Stimulated activated CD4-positive, alpha-beta T cell treated with anti-CD3 and anti-CD28 coated beads, Interleukin-1b, Interleukin-23, amount 100 ng/mL, for 24 hours (primary cell): ENCODE results near the gene ARMH3.

Experiments used
- DNase-seq, 4 experiments: peaks; one replicate each; pipeline ENCODE4 v3.0.0-alpha.2; 2020; ENCODE audit warnings: low read depth in 4 of 4, low spot score in 1 of 4

Gene ARMH3

GRCh38 chr10:101940916-101941315 lies 115.1 kb downstream of the ARMH3 start:
- no peak for DNase-seq

- DNase-seq, result no peak
Measured at GRCh38 chr10:101939729-101940128, 116.2 kb downstream of the ARMH3 start.

- no peak for DNase-seq
Measured at GRCh38 chr10:101939008-101939648, 116.8 kb downstream of the ARMH3 start.

- no peak for DNase-seq
Measured at GRCh38 chr10:101938305-101939007, 117.5 kb downstream of the ARMH3 start.

GRCh38 chr10:101935431-101935830 lies 120.5 kb downstream of the ARMH3 start:
- no peak for DNase-seq

GRCh38 chr10:101934686-101935305 lies 121.2 kb downstream of the ARMH3 start:
- no peak for DNase-seq

- DNase-seq, result no peak
Measured at GRCh38 chr10:101933976-101934375, 122.0 kb downstream of the ARMH3 start.

GRCh38 chr10:101932183-101932582 lies 123.8 kb downstream of the ARMH3 start:
- no peak for DNase-seq

GRCh38 chr10:101925027-101925426 lies 130.9 kb downstream of the ARMH3 start:
- no peak for DNase-seq

GRCh38 chr10:101923256-101923655 lies 132.7 kb downstream of the ARMH3 start:
- no peak for DNase-seq

GRCh38 chr10:101922846-101923245 lies 133.1 kb downstream of the ARMH3 start:
- DNase-seq, result no peak

- no peak for DNase-seq
Measured at GRCh38 chr10:101920546-101920945, 135.4 kb downstream of the ARMH3 start.

GRCh38 chr10:101919026-101919770 lies 136.8 kb downstream of the ARMH3 start:
- no peak for DNase-seq

GRCh38 chr10:101912561-101913179 lies 143.3 kb downstream of the ARMH3 start:
- no peak for DNase-seq

- DNase-seq, result no peak
Measured at GRCh38 chr10:101906586-101907183, 149.3 kb downstream of the ARMH3 start.

- DNase-seq, result no peak
Measured at GRCh38 chr10:101905251-101905650, 150.7 kb downstream of the ARMH3 start.

GRCh38 chr10:101903827-101904550 lies 152.0 kb downstream of the ARMH3 start:
- no peak for DNase-seq

GRCh38 chr10:101902820-101903145 lies 153.2 kb downstream of the ARMH3 start:
- DNase-seq, result no peak

GRCh38 chr10:101902032-101902819 lies 153.7 kb downstream of the ARMH3 start:
- DNase-seq, result no peak

- no peak for DNase-seq
Measured at GRCh38 chr10:101901340-101901739, 154.6 kb downstream of the ARMH3 start.
